ENCODE results near the gene HAAO. TPM values are rescaled to one million over a fixed set of nuclear protein-coding genes. Genes with fewer than 3 reads are reported as not detected.

Gene HAAO
- total RNA-seq, 1 experiment from 2014 or later, result 47.5 TPM

DNA sequence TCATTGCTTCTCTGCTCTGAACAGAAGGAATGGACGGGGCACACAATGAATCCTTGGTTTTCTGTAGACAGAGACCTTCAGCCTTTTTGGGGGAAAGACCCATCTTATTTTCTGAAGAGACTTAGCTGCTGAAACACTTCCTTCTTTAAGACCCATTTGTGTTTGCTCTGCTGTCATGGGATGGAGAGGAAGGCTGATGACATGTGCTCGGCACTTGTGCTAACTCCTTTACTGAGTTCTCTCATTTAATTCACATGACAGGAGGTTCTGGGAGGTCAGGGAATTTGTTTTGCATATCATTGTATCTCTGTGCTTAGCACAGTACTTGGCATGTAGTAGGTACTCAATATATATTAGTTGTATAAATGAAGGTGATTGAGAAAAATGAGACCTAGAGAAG, 67.5 kb downstream of the HAAO start:
- H3K9me3 ChIP-seq, result 0 out of 2 replicates have a peak, but pooled peaks cover 5% of the 10 kb centered on the region
- BruUV-seq (replicated peaks), result no TSS peak
- ChIA-PET CTCF (no interaction called here), POLR2A (no interaction called here)
- H3K27ac Mint-ChIP-seq (ENCODE audit: unreplicated experiment), result no peak overlapping the region
- TF ChIP-seq, protein P1, sequence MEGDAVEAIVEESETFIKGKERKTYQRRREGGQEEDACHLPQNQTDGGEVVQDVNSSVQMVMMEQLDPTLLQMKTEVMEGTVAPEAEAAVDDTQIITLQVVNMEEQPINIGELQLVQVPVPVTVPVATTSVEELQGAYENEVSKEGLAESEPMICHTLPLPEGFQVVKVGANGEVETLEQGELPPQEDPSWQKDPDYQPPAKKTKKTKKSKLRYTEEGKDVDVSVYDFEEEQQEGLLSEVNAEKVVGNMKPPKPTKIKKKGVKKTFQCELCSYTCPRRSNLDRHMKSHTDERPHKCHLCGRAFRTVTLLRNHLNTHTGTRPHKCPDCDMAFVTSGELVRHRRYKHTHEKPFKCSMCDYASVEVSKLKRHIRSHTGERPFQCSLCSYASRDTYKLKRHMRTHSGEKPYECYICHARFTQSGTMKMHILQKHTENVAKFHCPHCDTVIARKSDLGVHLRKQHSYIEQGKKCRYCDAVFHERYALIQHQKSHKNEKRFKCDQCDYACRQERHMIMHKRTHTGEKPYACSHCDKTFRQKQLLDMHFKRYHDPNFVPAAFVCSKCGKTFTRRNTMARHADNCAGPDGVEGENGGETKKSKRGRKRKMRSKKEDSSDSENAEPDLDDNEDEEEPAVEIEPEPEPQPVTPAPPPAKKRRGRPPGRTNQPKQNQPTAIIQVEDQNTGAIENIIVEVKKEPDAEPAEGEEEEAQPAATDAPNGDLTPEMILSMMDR (IDR thresholded peaks at IDR 0.05; ENCODE audit: insufficient read depth in 1 of 2, low read depth in 1 of 2, low read length in 1 of 2, severe bottlenecking in 1 of 2, unreplicated experiment in 1 of 2), result no peak
- H3K4me3 Mint-ChIP-seq (ENCODE audit: unreplicated experiment), result no peak overlapping the region
- no peaks in the 10 kb centered on the region for H3K9me3 Mint-ChIP-seq (ENCODE audit: unreplicated experiment)
- H3K4me1 ChIP-seq, result no peaks in the 10 kb centered on the region
- no peak overlapping the region for H3K4me3 ChIP-seq (ENCODE audit: low read depth, low read length)
- H3K36me3 ChIP-seq (ENCODE audit: control insufficient read depth, insufficient read depth, low read length), result no peaks in the 10 kb centered on the region
- H3K4me1 Mint-ChIP-seq (ENCODE audit: low read depth, unreplicated experiment), result no peaks in the 10 kb centered on the region
- H3K27me3 Mint-ChIP-seq (ENCODE audit: insufficient read depth, unreplicated experiment), result no peaks in the 10 kb centered on the region
- H3K27me3 ChIP-seq (replicated peaks; ENCODE audit: control insufficient read depth, insufficient read depth, low read length), result no peaks in the 10 kb centered on the region
- DNase-seq, result no peak
- H3K36me3 Mint-ChIP-seq (ENCODE audit: insufficient read depth, unreplicated experiment), result peaks cover 6% of the 10 kb centered on the region
- intact Hi-C loops (cut with micrococcal nuclease; ENCODE audit: unreplicated experiment), result no loop called here

- Histone ChIP-seq H3K27me3 (replicated peaks; ENCODE audit: control insufficient read depth, insufficient read depth, low read length) (no peaks in the 10 kb centered on the region), H3K36me3 (ENCODE audit: control insufficient read depth, insufficient read depth, low read length) (no peaks in the 10 kb centered on the region), H3K4me3 (ENCODE audit: low read depth, low read length) (no peak overlapping the region), H3K4me1 (no peaks in the 10 kb centered on the region), H3K9me3 (no peaks in the 10 kb centered on the region)
- intact Hi-C loops (cut with micrococcal nuclease; ENCODE audit: unreplicated experiment), result no loop called here
- Mint-ChIP-seq H3K36me3 (ENCODE audit: insufficient read depth, unreplicated experiment) (peaks cover 6% of the 10 kb centered on the region), H3K27me3 (ENCODE audit: insufficient read depth, unreplicated experiment) (no peaks in the 10 kb centered on the region), H3K9me3 (ENCODE audit: unreplicated experiment) (no peaks in the 10 kb centered on the region), H3K27ac (ENCODE audit: unreplicated experiment) (no peak overlapping the region), H3K4me1 (ENCODE audit: low read depth, unreplicated experiment) (no peaks in the 10 kb centered on the region), H3K4me3 (ENCODE audit: unreplicated experiment) (no peak overlapping the region)
- DNase-seq, result no peak
- TF ChIP-seq, protein P1 (IDR thresholded peaks at IDR 0.05; ENCODE audit: insufficient read depth in 1 of 2, low read depth in 1 of 2, low read length in 1 of 2, severe bottlenecking in 1 of 2, unreplicated experiment in 1 of 2), result no peak
- POLR2A ChIA-PET, result no interaction called here
- CTCF ChIA-PET, result no interaction called here
- BruUV-seq (replicated peaks), result no TSS peak
Measured at GRCh38 chr2:42723465-42723864, 68.9 kb downstream of the HAAO start.

DNA sequence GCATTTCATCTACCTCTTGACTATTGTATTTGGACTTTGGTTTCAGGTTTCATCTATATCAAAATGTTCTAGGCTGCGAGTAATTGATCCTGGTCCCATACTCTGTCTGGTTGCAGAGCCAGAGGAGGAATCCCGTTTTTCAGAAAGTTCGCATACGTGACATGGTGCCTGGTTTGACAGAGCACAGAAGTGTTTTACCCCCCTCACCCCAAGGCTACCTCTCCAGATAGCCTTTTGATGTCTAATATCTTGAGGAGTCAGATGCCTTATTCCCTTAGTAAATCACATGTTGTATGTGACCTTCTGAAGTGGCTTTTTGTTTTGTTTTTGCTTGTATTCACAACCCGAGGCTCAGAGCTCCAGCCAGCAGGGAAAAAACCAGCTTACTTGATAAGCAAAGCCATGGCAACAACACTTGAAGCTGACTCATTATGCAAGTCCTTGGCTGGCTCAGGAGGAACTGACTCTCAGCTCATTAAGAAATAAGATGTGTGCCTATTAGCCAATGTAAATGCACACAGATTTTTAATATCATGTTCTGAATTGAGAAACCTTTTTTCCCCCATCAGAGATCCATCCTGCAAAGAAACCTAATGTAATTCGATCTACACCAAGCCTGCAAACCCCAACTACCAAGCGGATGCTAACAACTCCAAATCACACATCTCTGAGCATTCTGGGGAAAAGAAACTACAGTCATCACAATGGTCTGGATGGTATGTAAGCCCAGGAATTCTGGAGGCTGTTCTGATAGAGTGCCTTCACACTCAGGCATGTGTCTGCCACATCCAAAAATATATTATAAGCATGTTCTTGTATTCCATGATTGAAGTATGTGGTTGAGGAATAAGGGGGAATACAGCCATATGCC, 69.8 kb downstream of the HAAO start:
- no peaks in the 10 kb centered on the region for H3K4me1 Mint-ChIP-seq (ENCODE audit: low read depth, unreplicated experiment)
- H3K27me3 Mint-ChIP-seq (ENCODE audit: insufficient read depth, unreplicated experiment), result no peaks in the 10 kb centered on the region
- Histone ChIP-seq H3K9me3 (no peaks in the 10 kb centered on the region), H3K4me1 (no peaks in the 10 kb centered on the region), H3K36me3 (ENCODE audit: control insufficient read depth, insufficient read depth, low read length) (no peaks in the 10 kb centered on the region), H3K27me3 (replicated peaks; ENCODE audit: control insufficient read depth, insufficient read depth, low read length) (no peaks in the 10 kb centered on the region), H3K4me3 (ENCODE audit: low read depth, low read length) (no peak overlapping the region)
- TF ChIP-seq, protein P1 (IDR thresholded peaks at IDR 0.05; ENCODE audit: insufficient read depth in 1 of 2, low read depth in 1 of 2, low read length in 1 of 2, severe bottlenecking in 1 of 2, unreplicated experiment in 1 of 2), result no peak
- H3K9me3 Mint-ChIP-seq (ENCODE audit: unreplicated experiment), result no peaks in the 10 kb centered on the region
- intact Hi-C loops (cut with micrococcal nuclease; ENCODE audit: unreplicated experiment), result no loop called here
- no TSS peak for BruUV-seq (replicated peaks)
- CTCF ChIA-PET, result no interaction called here
- POLR2A ChIA-PET, result no interaction called here
- H3K27ac Mint-ChIP-seq (ENCODE audit: unreplicated experiment), result no peak overlapping the region
- DNase-seq, result no peak
- peaks cover 11% of the 10 kb centered on the region for H3K36me3 Mint-ChIP-seq (ENCODE audit: insufficient read depth, unreplicated experiment)
- H3K4me3 Mint-ChIP-seq (ENCODE audit: unreplicated experiment), result no peak overlapping the region
